H1 (cell line): Measurements from ENCODE around the gene DIP2C. TPM values are rescaled to one million over a fixed set of nuclear protein-coding genes. Genes with fewer than 3 reads are reported as not detected.

Experiments
- CHD7 ChIP-seq: fragments of 300-600 bp; sonication (generic); IDR thresholded peaks from 2 replicates; pipeline ENCODE4 v1.7.1; 2012; ENCODE audit warnings: low read length, moderate library complexity, mild to moderate bottlenecking, inconsistent platforms; ENCODE audit not compliant: insufficient replicate concordance
- MAX ChIP-seq: IDR thresholded peaks from 2 replicates; pipeline ENCODE4 v1.6.1; 2012; ENCODE audit warnings: inconsistent platforms
- NRF1 ChIP-seq: IDR thresholded peaks from 2 replicates; pipeline ENCODE4 v1.6.1; 2011; ENCODE audit warnings: mild to moderate bottlenecking, low read depth, low read length, improper control_type of control experiment
- RXRA ChIP-seq: IDR thresholded peaks from 2 replicates; pipeline ENCODE4 v1.6.1; 2011; ENCODE audit warnings: low read depth, mild to moderate bottlenecking, low read length, moderate library complexity; ENCODE audit not compliant: insufficient read depth
- TAF7 ChIP-seq: optimal IDR thresholded peaks from 2 replicates; pipeline ENCODE3; 2011; ENCODE audit warnings: low read depth, mild to moderate bottlenecking, inconsistent platforms, low read length, moderate library complexity, borderline replicate concordance
- polyA plus RNA-seq, 7 experiments: library from polyadenylated mRNA; depleted of rRNA in 3 of 7; stranded (reverse) in 5 of 7; unstranded in 2 of 7; fragments of >200 nt in 5 of 7; fragments of 200-250 nt in 2 of 7; gene quantifications; 1 replicate in 5 of 7; 2 replicates in 1 of 7; 4 replicates in 1 of 7; pipeline versions ENCODE4 v1.2.1 to v1.2.3, GENCODE V29; 2011 to 2013; ENCODE audit warnings: missing spikeins in 2 of 7, mixed read lengths in 2 of 7
- total RNA-seq: library from RNA; stranded (reverse); fragmentation: NEBNext Ultra II Directional; extraction: Animal tissue kit (Norgen Biotek cat#: 25700); gene quantifications from 2 replicates; pipeline ENCODE4 v1.2.1, GENCODE V29; 2021

The DIP2C gene
- total and polyA plus RNA-seq, 2 of the 8 experiments (the other 6 are each of a cell fraction or from before 2014, with no cell fraction given): 3.8 to 9.3 TPM

GRCh38 chr10:594584-595270 is 94.7 kb downstream of the DIP2C start (continued):
- TF ChIP-seq CHD7: no peak
- no peak for TF ChIP-seq NRF1
- TF ChIP-seq MAX: no peak
- TF ChIP-seq RXRA: no peak
- no peak for TF ChIP-seq TAF7
- TF ChIP-seq, all 59 proteins: peak for 0
